OCI-LY7 (cell line): ENCODE data around the gene DLEC1.

ENCODE experiments used
- EZH2phosphoT487 ChIP-seq: fragments of 200-600 bp; sonication (generic); IDR thresholded peaks from 2 replicates; pipeline ENCODE4 v1.6.1; 2018; ENCODE audit warnings: low read depth, borderline replicate concordance, mild to moderate bottlenecking, mixed run types, antibody characterized with exemption, low read length, moderate library complexity, mixed read lengths
- TF ChIP-seq, protein P1 (sequence below): fragments of 200-600 bp; sonication (generic); conservative IDR thresholded peaks from 2 replicates; pipeline ENCODE4 v1.5.1; 2014; ENCODE audit warnings: mild to moderate bottlenecking, antibody characterized with exemption, low read length, moderate library complexity, mixed read lengths

DNA sequence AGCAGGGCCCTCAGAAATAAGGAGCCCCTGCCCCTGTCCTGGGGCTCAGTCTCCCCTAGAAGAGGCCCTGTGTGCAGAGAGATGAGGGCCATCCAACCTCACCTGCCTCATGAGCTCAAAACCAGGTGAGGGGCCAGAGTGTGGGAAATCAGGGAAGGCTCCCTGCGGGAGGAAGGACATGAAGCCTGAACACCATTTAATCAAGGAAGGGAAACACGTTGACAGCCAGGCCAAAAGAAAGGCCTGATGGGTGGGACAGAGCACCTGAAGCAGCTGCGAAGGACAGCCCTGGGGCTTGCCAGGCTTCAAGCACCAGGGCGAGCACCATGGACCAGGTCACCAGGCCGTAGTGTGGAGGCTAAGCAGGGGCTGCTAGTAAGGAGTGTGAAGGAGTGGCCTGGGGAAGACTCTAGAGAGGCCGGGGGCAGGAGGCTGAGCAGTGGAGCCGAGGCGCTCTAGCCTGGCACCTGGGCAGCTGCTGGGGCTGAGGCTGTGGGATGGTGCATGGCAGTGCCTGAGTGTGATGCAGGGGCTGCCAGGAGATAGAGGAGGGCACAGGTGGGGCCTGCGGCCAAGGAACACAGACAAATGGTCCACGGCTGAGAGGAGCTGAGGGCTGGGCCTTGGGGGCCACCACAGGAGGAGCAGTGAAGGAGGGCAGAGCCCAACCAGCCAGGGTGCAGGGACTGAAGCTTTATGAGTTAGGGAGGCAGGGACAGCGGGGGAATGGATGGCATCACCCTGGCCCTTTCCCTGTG, 81.9 kb downstream of the DLEC1 start:
- TF ChIP-seq, protein P1, sequence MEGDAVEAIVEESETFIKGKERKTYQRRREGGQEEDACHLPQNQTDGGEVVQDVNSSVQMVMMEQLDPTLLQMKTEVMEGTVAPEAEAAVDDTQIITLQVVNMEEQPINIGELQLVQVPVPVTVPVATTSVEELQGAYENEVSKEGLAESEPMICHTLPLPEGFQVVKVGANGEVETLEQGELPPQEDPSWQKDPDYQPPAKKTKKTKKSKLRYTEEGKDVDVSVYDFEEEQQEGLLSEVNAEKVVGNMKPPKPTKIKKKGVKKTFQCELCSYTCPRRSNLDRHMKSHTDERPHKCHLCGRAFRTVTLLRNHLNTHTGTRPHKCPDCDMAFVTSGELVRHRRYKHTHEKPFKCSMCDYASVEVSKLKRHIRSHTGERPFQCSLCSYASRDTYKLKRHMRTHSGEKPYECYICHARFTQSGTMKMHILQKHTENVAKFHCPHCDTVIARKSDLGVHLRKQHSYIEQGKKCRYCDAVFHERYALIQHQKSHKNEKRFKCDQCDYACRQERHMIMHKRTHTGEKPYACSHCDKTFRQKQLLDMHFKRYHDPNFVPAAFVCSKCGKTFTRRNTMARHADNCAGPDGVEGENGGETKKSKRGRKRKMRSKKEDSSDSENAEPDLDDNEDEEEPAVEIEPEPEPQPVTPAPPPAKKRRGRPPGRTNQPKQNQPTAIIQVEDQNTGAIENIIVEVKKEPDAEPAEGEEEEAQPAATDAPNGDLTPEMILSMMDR = no peak
- TF ChIP-seq EZH2phosphoT487 = no peak
